Activated T-cell treated with anti-CD3 and anti-CD28 coated beads, Interleukin-2, amount 50 U/mL, for 72 hours (primary cell): ENCODE measurements around the gene RNF144A. TPM values are rescaled to one million over a fixed set of nuclear protein-coding genes. Genes with fewer than 3 reads are reported as not detected.

Experiments used
- ATAC-seq, 2 donors: fragments of 150-1000 bp; cut with Tn5 transposase; replicated peaks in 1 of 2; 2 replicates each; pipeline ENCODE4 v1.10.0; 2021; ENCODE audit warnings: moderate library complexity in 2 of 2, mild to moderate bottlenecking in 1 of 2
- DNase-seq, 2 donors: peaks; one replicate each; pipeline ENCODE4 v3.0.0; 2021 to 2022; ENCODE audit warnings: mixed read lengths in 1 of 2
- H3K27ac Mint-ChIP-seq: one replicate; pipeline ENCODE4 v1.8.0; 2022; ENCODE audit warnings: mild to moderate bottlenecking, moderate library complexity, mixed read lengths
- H3K27me3 Mint-ChIP-seq: one replicate; pipeline ENCODE4 v1.8.0; 2022; ENCODE audit warnings: low read depth, mixed read lengths
- H3K36me3 Mint-ChIP-seq, 2 donors: one replicate each; pipeline ENCODE4 v1.8.0; 2022; ENCODE audit warnings: mixed read lengths in 2 of 2, mild to moderate bottlenecking in 1 of 2; ENCODE audit not compliant: insufficient read depth in 2 of 2
- H3K4me1 Mint-ChIP-seq: one replicate; pipeline ENCODE4 v1.8.0; 2022; ENCODE audit warnings: low read depth, mixed read lengths
- H3K4me3 Mint-ChIP-seq, 2 donors: one replicate each; pipeline ENCODE4 v1.8.0; 2022; ENCODE audit warnings: mild to moderate bottlenecking in 2 of 2, mixed read lengths in 2 of 2, moderate library complexity in 2 of 2
- H3K9me3 Mint-ChIP-seq, 2 donors: one replicate each; pipeline ENCODE4 v1.8.0; 2022; ENCODE audit warnings: mixed read lengths in 2 of 2
- total RNA-seq, 2 donors: library from RNA; stranded (reverse); gene quantifications; one replicate each; pipeline ENCODE4 v1.2.3, GENCODE V29; 2022

Gene RNF144A
- total RNA-seq, 2 donors from 2014 or later = 52.1 to 73.9 TPM

- H3K36me3 Mint-ChIP-seq = peaks cover 2 to 3% of the 10 kb centered on the region in 2 donors
- DNase-seq (no peak), ATAC-seq (no peak)
- no peaks in the 10 kb centered on the region for H3K27me3 Mint-ChIP-seq
- H3K4me3 Mint-ChIP-seq = no peak overlapping the region
- no peak overlapping the region for H3K27ac Mint-ChIP-seq
- H3K4me1 Mint-ChIP-seq = no peaks in the 10 kb centered on the region
- no peaks in the 10 kb centered on the region for H3K9me3 Mint-ChIP-seq
Observed at GRCh38 chr2:7077660-7078267, 160.6 kb downstream of the RNF144A start.

DNA sequence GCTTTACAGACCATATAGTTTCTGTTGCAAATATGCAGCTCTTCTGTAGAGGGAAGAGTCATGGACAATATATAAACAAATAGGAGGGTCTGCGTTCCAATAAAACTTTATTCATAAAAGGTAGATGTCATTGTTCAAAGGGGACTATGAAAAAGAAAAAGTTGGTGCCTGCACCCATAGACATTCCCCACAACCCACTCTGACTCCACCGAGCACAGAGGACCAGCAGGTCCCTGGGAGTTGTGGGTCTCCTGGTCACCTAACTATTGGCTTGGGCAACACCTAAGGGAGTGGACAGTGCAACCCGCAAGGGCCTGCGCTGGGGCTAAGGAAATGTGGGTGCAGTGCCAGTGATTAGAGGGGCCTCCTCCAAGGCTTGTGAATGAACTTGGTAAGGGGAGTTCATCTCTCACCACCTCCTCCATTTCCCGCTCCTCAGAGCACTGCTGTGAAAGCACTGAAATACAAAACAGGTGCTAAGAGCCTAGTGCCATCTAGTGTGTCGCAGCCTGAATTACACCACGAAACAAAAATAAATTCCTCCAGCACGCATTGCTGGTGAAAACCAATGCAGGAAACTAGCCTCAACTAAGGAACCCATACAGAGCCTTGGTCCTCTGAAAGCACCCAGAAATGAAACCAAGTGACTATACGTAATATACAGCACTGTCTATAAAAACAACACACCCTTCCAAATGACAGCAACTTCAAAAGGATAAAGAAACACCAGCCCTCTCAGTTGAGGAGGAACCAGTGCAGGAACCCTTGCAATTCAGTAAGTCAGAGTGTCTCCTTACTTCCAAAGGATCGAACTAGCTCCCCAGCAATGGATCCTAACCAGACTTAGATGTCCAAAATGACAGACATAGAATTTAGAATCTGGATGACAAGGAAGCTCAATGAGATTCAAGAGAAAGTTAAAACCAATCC is 166.6 kb downstream of the RNF144A start:
- H3K4me3 Mint-ChIP-seq = no peak overlapping the region
- peaks cover 5 to 12% of the 10 kb centered on the region in 2 donors for H3K36me3 Mint-ChIP-seq
- DNase-seq = peak in 1 of 2 donors; percentile 9
- H3K9me3 Mint-ChIP-seq = peaks cover 0 to 5% of the 10 kb centered on the region in 2 donors
- H3K27me3 Mint-ChIP-seq = no peaks in the 10 kb centered on the region
- H3K4me1 Mint-ChIP-seq = no peaks in the 10 kb centered on the region
- H3K27ac Mint-ChIP-seq = no peak overlapping the region
- peak in 1 of 2 donors; percentile 26 for ATAC-seq

- ATAC-seq = no peak
- Mint-ChIP-seq H3K9me3 (peaks cover 0 to 5% of the 10 kb centered on the region in 2 donors), H3K27me3 (no peaks in the 10 kb centered on the region), H3K27ac (no peak overlapping the region), H3K4me1 (no peaks in the 10 kb centered on the region), H3K36me3 (peaks cover 5 to 12% of the 10 kb centered on the region in 2 donors), H3K4me3 (no peak overlapping the region)
- DNase-seq = no peak
Observed at GRCh38 chr2:7084601-7085000, 167.4 kb downstream of the RNF144A start.

DNA sequence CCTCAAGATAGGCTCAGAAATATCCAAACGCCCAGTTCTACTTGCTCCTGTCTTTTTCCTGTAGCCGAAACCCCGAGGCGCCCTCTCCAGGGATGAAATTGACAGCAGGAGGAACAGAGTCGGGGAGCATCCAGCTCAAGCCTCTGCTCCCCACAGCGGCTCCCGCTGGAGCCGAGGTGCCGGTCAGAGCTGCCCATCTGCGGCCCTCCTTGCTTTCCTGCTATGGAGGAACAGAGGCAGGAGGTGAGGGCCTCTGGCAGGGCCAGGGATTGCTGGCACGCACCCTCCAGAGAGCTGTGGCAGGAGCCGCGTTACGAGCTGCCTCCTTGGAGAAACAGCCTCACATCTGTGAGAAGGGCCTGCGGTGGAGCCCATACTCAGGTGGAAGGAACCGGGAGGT is 172.1 kb downstream of the RNF144A start:
- Mint-ChIP-seq H3K27me3 (no peaks in the 10 kb centered on the region), H3K36me3 (peaks cover under 1 to 3% of the 10 kb centered on the region in 2 donors), H3K4me3 (no peak overlapping the region), H3K27ac (no peak overlapping the region), H3K9me3 (no peaks in the 10 kb centered on the region), H3K4me1 (no peaks in the 10 kb centered on the region)
- no peak for ATAC-seq
- no peak for DNase-seq

- DNase-seq (no peak), ATAC-seq (no peak)
- no peaks in the 10 kb centered on the region for H3K9me3 Mint-ChIP-seq
- no peak overlapping the region for H3K27ac Mint-ChIP-seq
- H3K4me1 Mint-ChIP-seq = no peaks in the 10 kb centered on the region
- no peaks in the 10 kb centered on the region for H3K27me3 Mint-ChIP-seq
- no peak overlapping the region for H3K4me3 Mint-ChIP-seq
- peaks cover 0 to under 1% of the 10 kb centered on the region in 2 donors for H3K36me3 Mint-ChIP-seq
Observed at GRCh38 chr2:7089898-7090510, 172.8 kb downstream of the RNF144A start.

DNA sequence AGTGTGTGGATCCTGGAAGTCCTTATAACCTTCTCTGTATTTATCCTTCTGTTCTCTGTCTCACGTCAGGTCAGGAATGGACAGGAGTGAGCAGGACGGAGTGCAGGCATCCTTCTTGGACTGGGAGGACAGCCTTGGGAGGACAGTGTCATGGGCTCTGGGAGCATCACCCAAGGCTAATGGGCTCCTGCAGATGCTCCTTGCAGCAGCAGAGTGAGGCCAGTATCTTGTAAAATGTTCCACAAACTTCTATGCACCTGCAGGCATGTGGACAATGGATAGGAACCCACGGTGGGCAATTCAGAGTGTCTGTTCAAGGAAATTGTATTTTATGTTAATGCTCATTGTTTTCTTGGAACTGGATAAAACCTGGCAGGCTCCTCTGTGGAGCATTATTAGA is 176.2 kb downstream of the RNF144A start:
- peaks cover 10% of the 10 kb centered on the region for H3K4me1 Mint-ChIP-seq

More for the DNA sequence above, 176.2 kb downstream of the RNF144A start:
- no peaks in the 10 kb centered on the region for H3K36me3 Mint-ChIP-seq
- no peak overlapping the region for H3K27ac Mint-ChIP-seq
- no peaks in the 10 kb centered on the region for H3K9me3 Mint-ChIP-seq
- H3K27me3 Mint-ChIP-seq = no peaks in the 10 kb centered on the region
- ATAC-seq (no peak), DNase-seq (no peak)
- H3K4me3 Mint-ChIP-seq = no peak overlapping the region

Other genes with a start within 250 kb of the RNF144A start
- gene CMPK2, start 51.5 kb upstream of the RNF144A start, total RNA-seq = 10 to 100 TPM in 1 of 2 donors, 1 to 10 TPM in 1; 5.7 to 10.6 TPM
- gene RSAD2, start 39.6 kb upstream of the RNF144A start, total RNA-seq = 10 to 100 TPM in 1 of 2 donors, 1 to 10 TPM in 1; 5.4 to 17.8 TPM